ENCODE measurements around the gene SELL. TPM values are rescaled to one million over a fixed set of nuclear protein-coding genes. Genes with fewer than 3 reads are reported as not detected.
"Not testable (repeated sequence)": the region's sequence is repeated elsewhere in the genome, so short reads cannot be mapped to it uniquely, and the experiment has no call there.

Gene SELL
- total RNA-seq, 1 donor from 2014 or later: 8.4 TPM

GRCh38 chr1:169692756-169693460, 18.5 kb downstream of the SELL start:
- Histone ChIP-seq H3K27ac (ENCODE audit: low read depth, low read length) (no peak overlapping the region), H3K9me3 (ENCODE audit: control insufficient read depth in 3 of 3, low read length in 3 of 3) (no peaks in the 10 kb centered on the region), H3K27me3 (ENCODE audit: control insufficient read depth in 3 of 3, insufficient read depth in 3 of 3, low read length in 3 of 3) (no peaks in the 10 kb centered on the region), H3K4me3 (ENCODE audit: low read length in 3 of 3) (no peak overlapping the region), H3K36me3 (ENCODE audit: control insufficient read depth in 3 of 3, insufficient read depth in 3 of 3, low read length in 3 of 3) (no peaks in the 10 kb centered on the region), H3K4me1 (ENCODE audit: control insufficient read depth in 3 of 3, insufficient read depth in 3 of 3, low read length in 3 of 3) (no peaks in the 10 kb centered on the region), H3K9ac (ENCODE audit: low read depth in 1 of 3, low read length in 3 of 3) (no peak overlapping the region)

GRCh38 chr1:169690489-169690888, 20.9 kb downstream of the SELL start:
- H3K27me3 ChIP-seq (ENCODE audit: control insufficient read depth in 3 of 3, insufficient read depth in 3 of 3, low read length in 3 of 3): no peaks in the 10 kb centered on the region
- no peak overlapping the region for H3K27ac ChIP-seq (ENCODE audit: low read depth, low read length)
- no peak overlapping the region for H3K9ac ChIP-seq (ENCODE audit: low read depth in 1 of 3, low read length in 3 of 3)
- no peak overlapping the region for H3K4me3 ChIP-seq (ENCODE audit: low read length in 3 of 3)
- no peaks in the 10 kb centered on the region for H3K9me3 ChIP-seq (ENCODE audit: control insufficient read depth in 3 of 3, low read length in 3 of 3)
- no peaks in the 10 kb centered on the region for H3K4me1 ChIP-seq (ENCODE audit: control insufficient read depth in 3 of 3, insufficient read depth in 3 of 3, low read length in 3 of 3)
- H3K36me3 ChIP-seq (ENCODE audit: control insufficient read depth in 3 of 3, insufficient read depth in 3 of 3, low read length in 3 of 3): no peaks in the 10 kb centered on the region

- H3K36me3 ChIP-seq (ENCODE audit: control insufficient read depth in 3 of 3, insufficient read depth in 3 of 3, low read length in 3 of 3): no peaks in the 10 kb centered on the region
- H3K27ac ChIP-seq (ENCODE audit: low read depth, low read length): no peak overlapping the region
- no peaks in the 10 kb centered on the region for H3K27me3 ChIP-seq (ENCODE audit: control insufficient read depth in 3 of 3, insufficient read depth in 3 of 3, low read length in 3 of 3)
- H3K4me3 ChIP-seq (ENCODE audit: low read length in 3 of 3): no peak overlapping the region
- no peaks in the 10 kb centered on the region for H3K4me1 ChIP-seq (ENCODE audit: control insufficient read depth in 3 of 3, insufficient read depth in 3 of 3, low read length in 3 of 3)
- no peaks in the 10 kb centered on the region for H3K9me3 ChIP-seq (ENCODE audit: control insufficient read depth in 3 of 3, low read length in 3 of 3)
- H3K9ac ChIP-seq (ENCODE audit: low read depth in 1 of 3, low read length in 3 of 3): no peak overlapping the region
Observed at GRCh38 chr1:169689395-169689794, 22.0 kb downstream of the SELL start.

DNA sequence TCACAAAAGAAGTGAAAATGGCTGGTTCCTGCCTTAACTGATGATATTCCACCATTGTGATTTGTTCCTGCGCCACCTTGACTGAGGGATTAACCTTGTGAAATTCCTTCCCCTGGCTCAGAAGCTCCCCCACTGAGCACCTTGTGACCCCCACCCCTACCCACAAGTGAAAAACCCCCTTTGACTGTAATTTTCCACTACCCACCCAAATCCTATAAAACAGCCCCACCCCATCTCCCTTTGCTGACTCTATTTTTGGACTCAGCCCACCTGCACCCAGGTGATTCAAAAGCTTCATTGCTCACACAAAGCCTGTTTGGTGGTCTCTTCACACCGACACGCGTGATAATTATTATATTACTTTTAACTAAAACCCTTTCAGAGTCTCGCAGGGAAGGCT, 23.0 kb downstream of the SELL start:
- not testable (repeated sequence) for H3K4me3 ChIP-seq (ENCODE audit: low read length in 3 of 3); H3K9me3 ChIP-seq (ENCODE audit: control insufficient read depth in 3 of 3, low read length in 3 of 3); H3K27me3 ChIP-seq (ENCODE audit: control insufficient read depth in 3 of 3, insufficient read depth in 3 of 3, low read length in 3 of 3); H3K27ac ChIP-seq (ENCODE audit: low read depth, low read length); H3K36me3 ChIP-seq (ENCODE audit: control insufficient read depth in 3 of 3, insufficient read depth in 3 of 3, low read length in 3 of 3); H3K9ac ChIP-seq (ENCODE audit: low read depth in 1 of 3, low read length in 3 of 3); H3K4me1 ChIP-seq (ENCODE audit: control insufficient read depth in 3 of 3, insufficient read depth in 3 of 3, low read length in 3 of 3)

GRCh38 chr1:169683661-169684060, 27.8 kb downstream of the SELL start:
- H3K9me3 ChIP-seq (ENCODE audit: control insufficient read depth in 3 of 3, low read length in 3 of 3): no peaks in the 10 kb centered on the region
- no peaks in the 10 kb centered on the region for H3K36me3 ChIP-seq (ENCODE audit: control insufficient read depth in 3 of 3, insufficient read depth in 3 of 3, low read length in 3 of 3)
- H3K4me1 ChIP-seq (ENCODE audit: control insufficient read depth in 3 of 3, insufficient read depth in 3 of 3, low read length in 3 of 3): no peaks in the 10 kb centered on the region
- H3K9ac ChIP-seq (ENCODE audit: low read depth in 1 of 3, low read length in 3 of 3): no peak overlapping the region
- H3K4me3 ChIP-seq (ENCODE audit: low read length in 3 of 3): no peak overlapping the region
- H3K27ac ChIP-seq (ENCODE audit: low read depth, low read length): no peak overlapping the region
- peaks cover 0 to 12% (median 2%) of the 10 kb centered on the region in 3 donors for H3K27me3 ChIP-seq (ENCODE audit: control insufficient read depth in 3 of 3, insufficient read depth in 3 of 3, low read length in 3 of 3)

DNA sequence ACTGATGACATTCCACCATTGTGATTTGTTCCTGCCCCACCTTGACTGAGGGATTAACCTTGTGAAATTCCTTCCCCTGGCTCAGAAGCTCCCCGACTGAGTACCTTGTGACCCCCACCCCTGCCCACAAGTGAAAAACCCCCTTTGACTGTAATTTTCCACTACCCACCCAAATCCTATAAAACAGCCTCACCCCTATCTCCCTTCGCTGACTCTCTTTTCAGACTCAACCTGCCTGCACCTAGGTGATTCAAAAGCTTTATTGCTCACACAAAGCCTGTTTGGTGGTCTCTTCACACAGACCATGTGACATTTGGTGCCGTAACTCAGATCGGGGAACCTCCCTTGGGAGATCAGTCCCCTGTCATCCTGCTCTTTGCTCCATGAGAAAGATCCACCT, 28.3 kb downstream of the SELL start:
- not testable (repeated sequence) for H3K9me3 ChIP-seq (ENCODE audit: control insufficient read depth in 3 of 3, low read length in 3 of 3); H3K4me3 ChIP-seq (ENCODE audit: low read length in 3 of 3); H3K27ac ChIP-seq (ENCODE audit: low read depth, low read length); H3K9ac ChIP-seq (ENCODE audit: low read depth in 1 of 3, low read length in 3 of 3); H3K4me1 ChIP-seq (ENCODE audit: control insufficient read depth in 3 of 3, insufficient read depth in 3 of 3, low read length in 3 of 3); H3K36me3 ChIP-seq (ENCODE audit: control insufficient read depth in 3 of 3, insufficient read depth in 3 of 3, low read length in 3 of 3)
- peaks cover 0 to 12% (median 2%) of the 10 kb centered on the region in 3 donors for H3K27me3 ChIP-seq (ENCODE audit: control insufficient read depth in 3 of 3, insufficient read depth in 3 of 3, low read length in 3 of 3)

GRCh38 chr1:169682071-169682470, 29.3 kb downstream of the SELL start:
- peaks cover 0 to 12% (median 2%) of the 10 kb centered on the region in 3 donors for H3K27me3 ChIP-seq (ENCODE audit: control insufficient read depth in 3 of 3, insufficient read depth in 3 of 3, low read length in 3 of 3)
- no peak overlapping the region for H3K27ac ChIP-seq (ENCODE audit: low read depth, low read length)
- H3K9me3 ChIP-seq (ENCODE audit: control insufficient read depth in 3 of 3, low read length in 3 of 3): no peaks in the 10 kb centered on the region
- no peak overlapping the region for H3K4me3 ChIP-seq (ENCODE audit: low read length in 3 of 3)
- H3K4me1 ChIP-seq (ENCODE audit: control insufficient read depth in 3 of 3, insufficient read depth in 3 of 3, low read length in 3 of 3): no peaks in the 10 kb centered on the region
- H3K9ac ChIP-seq (ENCODE audit: low read depth in 1 of 3, low read length in 3 of 3): no peak overlapping the region
- no peaks in the 10 kb centered on the region for H3K36me3 ChIP-seq (ENCODE audit: control insufficient read depth in 3 of 3, insufficient read depth in 3 of 3, low read length in 3 of 3)

DNA sequence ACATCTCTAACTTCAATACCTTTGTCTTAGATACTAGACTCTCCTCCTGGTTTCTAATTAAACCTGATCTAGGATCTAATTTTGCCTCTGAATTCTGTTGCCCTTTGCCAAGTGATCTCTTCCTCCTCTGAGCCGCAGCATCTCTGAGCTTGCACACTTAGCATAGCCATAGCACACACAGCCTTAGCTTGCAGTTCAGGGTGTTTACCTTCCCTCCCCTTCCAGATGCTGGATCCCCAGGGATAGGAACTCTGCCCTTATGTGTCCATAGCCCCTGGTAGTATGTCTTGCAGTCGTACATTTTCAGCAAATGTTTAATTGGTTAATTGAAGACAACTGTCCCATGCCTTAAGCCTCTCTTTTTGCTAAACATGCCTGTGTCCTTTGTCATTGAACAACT, 30.3 kb downstream of the SELL start:
- Histone ChIP-seq H3K9ac (ENCODE audit: low read depth in 1 of 3, low read length in 3 of 3) (no peak overlapping the region), H3K9me3 (ENCODE audit: control insufficient read depth in 3 of 3, low read length in 3 of 3) (no peaks in the 10 kb centered on the region), H3K27me3 (ENCODE audit: control insufficient read depth in 3 of 3, insufficient read depth in 3 of 3, low read length in 3 of 3) (peaks cover 0 to 12% (median 2%) of the 10 kb centered on the region in 3 donors), H3K4me1 (ENCODE audit: control insufficient read depth in 3 of 3, insufficient read depth in 3 of 3, low read length in 3 of 3) (no peaks in the 10 kb centered on the region), H3K4me3 (ENCODE audit: low read length in 3 of 3) (no peak overlapping the region), H3K36me3 (ENCODE audit: control insufficient read depth in 3 of 3, insufficient read depth in 3 of 3, low read length in 3 of 3) (no peaks in the 10 kb centered on the region), H3K27ac (ENCODE audit: low read depth, low read length) (no peak overlapping the region)

GRCh38 chr1:169680377-169681019, 30.9 kb downstream of the SELL start:
- Histone ChIP-seq H3K27me3 (ENCODE audit: control insufficient read depth in 3 of 3, insufficient read depth in 3 of 3, low read length in 3 of 3) (peaks cover 0 to 12% (median 2%) of the 10 kb centered on the region in 3 donors), H3K4me3 (ENCODE audit: low read length in 3 of 3) (no peak overlapping the region), H3K36me3 (ENCODE audit: control insufficient read depth in 3 of 3, insufficient read depth in 3 of 3, low read length in 3 of 3) (no peaks in the 10 kb centered on the region), H3K27ac (ENCODE audit: low read depth, low read length) (no peak overlapping the region), H3K4me1 (ENCODE audit: control insufficient read depth in 3 of 3, insufficient read depth in 3 of 3, low read length in 3 of 3) (no peaks in the 10 kb centered on the region), H3K9ac (ENCODE audit: low read depth in 1 of 3, low read length in 3 of 3) (no peak overlapping the region), H3K9me3 (ENCODE audit: control insufficient read depth in 3 of 3, low read length in 3 of 3) (no peaks in the 10 kb centered on the region)

- H3K9me3 ChIP-seq (ENCODE audit: control insufficient read depth in 3 of 3, low read length in 3 of 3): no peaks in the 10 kb centered on the region
- H3K4me3 ChIP-seq (ENCODE audit: low read length in 3 of 3): no peak overlapping the region
- H3K9ac ChIP-seq (ENCODE audit: low read depth in 1 of 3, low read length in 3 of 3): no peak overlapping the region
- peaks cover 0 to 12% (median 2%) of the 10 kb centered on the region in 3 donors for H3K27me3 ChIP-seq (ENCODE audit: control insufficient read depth in 3 of 3, insufficient read depth in 3 of 3, low read length in 3 of 3)
- H3K4me1 ChIP-seq (ENCODE audit: control insufficient read depth in 3 of 3, insufficient read depth in 3 of 3, low read length in 3 of 3): no peaks in the 10 kb centered on the region
- H3K27ac ChIP-seq (ENCODE audit: low read depth, low read length): no peak overlapping the region
- no peaks in the 10 kb centered on the region for H3K36me3 ChIP-seq (ENCODE audit: control insufficient read depth in 3 of 3, insufficient read depth in 3 of 3, low read length in 3 of 3)
Observed at GRCh38 chr1:169679692-169680091, 31.7 kb downstream of the SELL start.
